ENCODE measurements around the gene SYNJ2.

SYNJ2 gene

GRCh38 chr6:158049055-158050028 is 67.7 kb downstream of the SYNJ2 start:
- Mint-ChIP-seq H3K27me3 (no peaks in the 10 kb centered on the region), H3K4me1 (ENCODE audit: low read depth) (peaks cover 43% of the 10 kb centered on the region), H3K36me3 (peaks cover 27% of the 10 kb centered on the region), H3K4me3 (no peak overlapping the region), H3K9me3 (ENCODE audit: low read depth) (no peaks in the 10 kb centered on the region), H3K27ac (no peak overlapping the region)

GRCh38 chr6:158050107-158050735 is 68.6 kb downstream of the SYNJ2 start:
- Mint-ChIP-seq H3K9me3 (ENCODE audit: low read depth) (no peaks in the 10 kb centered on the region), H3K36me3 (peaks cover 27% of the 10 kb centered on the region), H3K4me3 (no peak overlapping the region), H3K4me1 (ENCODE audit: low read depth) (peaks cover 41% of the 10 kb centered on the region), H3K27ac (no peak overlapping the region), H3K27me3 (no peaks in the 10 kb centered on the region)

- Mint-ChIP-seq H3K9me3 (ENCODE audit: low read depth) (no peaks in the 10 kb centered on the region), H3K4me3 (no peak overlapping the region), H3K27ac (no peak overlapping the region), H3K27me3 (no peaks in the 10 kb centered on the region), H3K36me3 (peaks cover 22% of the 10 kb centered on the region), H3K4me1 (ENCODE audit: low read depth) (peaks cover 38% of the 10 kb centered on the region)
These were observed 69.3 kb downstream of the SYNJ2 start for GRCh38 chr6:158050955-158051354.

- Mint-ChIP-seq H3K36me3 (peaks cover 22% of the 10 kb centered on the region), H3K27ac (peak overlapping the region; percentile 5), H3K9me3 (ENCODE audit: low read depth) (no peaks in the 10 kb centered on the region), H3K4me3 (no peak overlapping the region), H3K4me1 (ENCODE audit: low read depth) (peaks cover 32% of the 10 kb centered on the region), H3K27me3 (no peaks in the 10 kb centered on the region)
These were observed 70.3 kb downstream of the SYNJ2 start for GRCh38 chr6:158051968-158052367.

GRCh38 chr6:158053377-158054313 is 72.0 kb downstream of the SYNJ2 start:
- Mint-ChIP-seq H3K9me3 (ENCODE audit: low read depth) (no peaks in the 10 kb centered on the region), H3K27ac (peak overlapping the region; percentile 46), H3K36me3 (peaks cover 19% of the 10 kb centered on the region), H3K4me3 (no peak overlapping the region), H3K4me1 (ENCODE audit: low read depth) (peaks cover 38% of the 10 kb centered on the region), H3K27me3 (no peaks in the 10 kb centered on the region)

- Mint-ChIP-seq H3K4me3 (no peak overlapping the region), H3K27ac (no peak overlapping the region), H3K27me3 (no peaks in the 10 kb centered on the region), H3K4me1 (ENCODE audit: low read depth) (peaks cover 44% of the 10 kb centered on the region), H3K9me3 (ENCODE audit: low read depth) (no peaks in the 10 kb centered on the region), H3K36me3 (peaks cover 19% of the 10 kb centered on the region)
These were observed 74.7 kb downstream of the SYNJ2 start for GRCh38 chr6:158056355-158056754.

GRCh38 chr6:158056804-158057203 is 75.1 kb downstream of the SYNJ2 start:
- peaks cover 44% of the 10 kb centered on the region for H3K4me1 Mint-ChIP-seq (ENCODE audit: low read depth)
- peaks cover 19% of the 10 kb centered on the region for H3K36me3 Mint-ChIP-seq
- no peaks in the 10 kb centered on the region for H3K27me3 Mint-ChIP-seq
- H3K9me3 Mint-ChIP-seq (ENCODE audit: low read depth) = no peaks in the 10 kb centered on the region
- no peak overlapping the region for H3K4me3 Mint-ChIP-seq
- no peak overlapping the region for H3K27ac Mint-ChIP-seq

- H3K27ac Mint-ChIP-seq = peak overlapping the region; percentile 67
- peaks cover 16% of the 10 kb centered on the region for H3K36me3 Mint-ChIP-seq
- peak overlapping the region; percentile 17 for H3K4me3 Mint-ChIP-seq
- no peaks in the 10 kb centered on the region for H3K9me3 Mint-ChIP-seq (ENCODE audit: low read depth)
- H3K4me1 Mint-ChIP-seq (ENCODE audit: low read depth) = peaks cover 44% of the 10 kb centered on the region
- H3K27me3 Mint-ChIP-seq = no peaks in the 10 kb centered on the region
These were observed 75.7 kb downstream of the SYNJ2 start for GRCh38 chr6:158057213-158057987.

- H3K27ac Mint-ChIP-seq = peak overlapping the region; percentile 67
- H3K27me3 Mint-ChIP-seq = no peaks in the 10 kb centered on the region
- H3K9me3 Mint-ChIP-seq (ENCODE audit: low read depth) = no peaks in the 10 kb centered on the region
- peaks cover 11% of the 10 kb centered on the region for H3K36me3 Mint-ChIP-seq
- H3K4me1 Mint-ChIP-seq (ENCODE audit: low read depth) = peaks cover 37% of the 10 kb centered on the region
- H3K4me3 Mint-ChIP-seq = no peak overlapping the region
These were observed 76.5 kb downstream of the SYNJ2 start for GRCh38 chr6:158058171-158058651.

- Mint-ChIP-seq H3K4me1 (ENCODE audit: low read depth) (peaks cover 31% of the 10 kb centered on the region), H3K36me3 (peaks cover 3% of the 10 kb centered on the region), H3K4me3 (no peak overlapping the region), H3K27me3 (no peaks in the 10 kb centered on the region), H3K9me3 (ENCODE audit: low read depth) (no peaks in the 10 kb centered on the region), H3K27ac (no peak overlapping the region)
These were observed 77.4 kb downstream of the SYNJ2 start for GRCh38 chr6:158059108-158059507.

- peak overlapping the region; percentile 50 for H3K27ac Mint-ChIP-seq
- H3K4me1 Mint-ChIP-seq (ENCODE audit: low read depth) = peaks cover 29% of the 10 kb centered on the region
- peaks cover 2% of the 10 kb centered on the region for H3K36me3 Mint-ChIP-seq
These were observed 79.0 kb downstream of the SYNJ2 start for GRCh38 chr6:158060455-158061360.

GRCh38 chr6:158061361-158061708 is 79.7 kb downstream of the SYNJ2 start:
- Mint-ChIP-seq H3K27ac (no peak overlapping the region), H3K36me3 (peaks cover 2% of the 10 kb centered on the region), H3K27me3 (no peaks in the 10 kb centered on the region), H3K4me3 (no peak overlapping the region), H3K9me3 (ENCODE audit: low read depth) (no peaks in the 10 kb centered on the region), H3K4me1 (ENCODE audit: low read depth) (peaks cover 26% of the 10 kb centered on the region)

More at GRCh38 chr6:158060455-158061360, 79.0 kb downstream of the SYNJ2 start:
- H3K9me3 Mint-ChIP-seq (ENCODE audit: low read depth) = no peaks in the 10 kb centered on the region
- H3K4me3 Mint-ChIP-seq = no peak overlapping the region
- H3K27me3 Mint-ChIP-seq = no peaks in the 10 kb centered on the region
